HG03342 (cell line): Measurements from ENCODE around the gene GRAMD1A.
"Not testable (repeated sequence)": the region's sequence is repeated elsewhere in the genome, so short reads cannot be mapped to it uniquely, and the experiment has no call there.

Experiments
- ATAC-seq: cut with Tn5 transposase; IDR thresholded peaks from one replicate; pipeline ENCODE4 v1.9.1; 2021; ENCODE audit warnings: mild to moderate bottlenecking, moderate library complexity; ENCODE audit not compliant: unreplicated experiment

The GRAMD1A gene

GRCh38 chr19:35015954-35016351 is 15.8 kb downstream of the GRAMD1A start:
- ATAC-seq = no peak

DNA sequence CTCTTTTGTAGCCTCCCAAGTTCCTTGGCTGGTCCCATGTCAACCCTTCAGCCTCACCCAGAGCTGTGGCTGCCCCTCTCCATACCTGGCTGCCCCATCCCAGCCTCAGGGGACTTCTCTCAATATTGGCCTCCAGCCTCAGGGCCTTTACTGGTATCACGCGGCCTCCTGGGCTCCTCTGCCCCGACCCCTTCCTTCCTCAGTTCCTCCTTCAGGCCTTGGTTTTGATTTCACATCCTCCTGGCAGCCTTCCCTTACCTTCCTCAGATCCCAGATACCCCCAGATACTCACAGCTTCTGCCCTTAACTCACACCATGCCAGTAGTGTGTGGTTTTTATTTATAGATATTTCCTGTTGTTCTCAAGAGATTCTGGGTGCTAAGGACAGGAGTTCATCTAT is 17.4 kb downstream of the GRAMD1A start:
- ATAC-seq = no peak

- no peak for ATAC-seq
These were observed 18.3 kb downstream of the GRAMD1A start for GRCh38 chr19:35018379-35018778.

- no peak for ATAC-seq
These were observed 19.0 kb downstream of the GRAMD1A start for GRCh38 chr19:35019144-35019543.

DNA sequence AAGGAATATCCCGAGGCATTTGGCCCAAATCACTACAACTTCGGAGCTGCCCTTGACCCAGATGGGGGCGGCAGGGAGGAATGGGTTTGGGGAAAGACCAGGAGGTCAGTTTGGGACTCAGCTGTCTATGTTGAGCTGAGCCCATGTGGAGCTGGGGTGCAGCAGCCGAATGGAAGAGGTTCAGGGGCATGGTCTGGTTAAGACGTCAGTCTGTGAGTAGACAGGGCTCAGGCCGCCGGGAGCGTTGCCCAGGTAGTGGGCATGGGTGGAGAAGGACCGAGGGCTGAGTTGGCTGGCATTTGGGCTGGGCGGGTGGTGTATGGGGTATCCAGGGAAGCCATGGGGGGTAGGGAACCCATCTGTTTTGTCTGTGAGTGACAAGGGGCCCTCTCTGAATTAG is 20.9 kb downstream of the GRAMD1A start:
- ATAC-seq = no peak

DNA sequence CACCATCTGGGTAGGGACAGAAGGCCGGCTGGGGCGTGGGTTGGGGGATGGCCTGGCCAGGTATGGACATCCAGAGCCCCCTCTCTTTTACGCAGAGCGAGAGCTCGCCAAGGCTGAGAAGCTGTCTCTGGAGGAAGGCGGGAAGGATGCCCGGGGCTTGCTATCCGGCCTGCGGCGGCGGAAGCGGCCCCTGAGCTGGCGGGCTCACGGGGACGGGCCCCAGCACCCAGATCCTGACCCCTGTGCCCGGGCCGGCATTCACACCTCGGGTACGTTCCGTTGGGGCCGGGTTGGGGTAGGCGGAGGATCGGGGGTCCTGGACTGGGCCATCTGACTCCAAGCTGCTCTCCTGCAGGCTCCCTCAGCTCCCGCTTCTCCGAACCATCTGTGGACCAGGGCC is 21.5 kb downstream of the GRAMD1A start:
- no peak for ATAC-seq

GRCh38 chr19:35022460-35022859 is 22.3 kb downstream of the GRAMD1A start:
- ATAC-seq = no peak

- no peak for ATAC-seq
These were observed 23.3 kb downstream of the GRAMD1A start for GRCh38 chr19:35023428-35023827.

DNA sequence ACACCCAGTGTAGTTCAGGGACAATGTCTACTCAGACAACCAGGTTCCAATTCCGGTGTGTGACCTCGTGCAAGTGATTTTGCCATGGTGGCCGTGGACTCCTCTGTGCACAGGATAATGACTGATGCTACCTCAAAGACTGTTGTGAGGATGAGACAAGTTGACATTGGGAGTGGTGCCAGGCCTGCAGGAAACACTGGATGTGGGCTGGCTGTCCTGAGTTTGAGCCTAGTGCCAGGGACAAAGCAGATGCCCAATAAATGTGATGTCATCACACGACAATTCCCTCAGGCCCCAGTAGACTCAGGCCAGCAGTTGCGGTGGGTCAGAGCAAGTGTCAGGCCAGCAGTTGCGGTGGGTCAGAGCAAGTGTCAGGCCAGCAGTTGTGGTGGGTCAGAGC is 24.0 kb downstream of the GRAMD1A start:
- no peak for ATAC-seq

GRCh38 chr19:35025969-35026368 is 25.8 kb downstream of the GRAMD1A start:
- no peak for ATAC-seq

DNA sequence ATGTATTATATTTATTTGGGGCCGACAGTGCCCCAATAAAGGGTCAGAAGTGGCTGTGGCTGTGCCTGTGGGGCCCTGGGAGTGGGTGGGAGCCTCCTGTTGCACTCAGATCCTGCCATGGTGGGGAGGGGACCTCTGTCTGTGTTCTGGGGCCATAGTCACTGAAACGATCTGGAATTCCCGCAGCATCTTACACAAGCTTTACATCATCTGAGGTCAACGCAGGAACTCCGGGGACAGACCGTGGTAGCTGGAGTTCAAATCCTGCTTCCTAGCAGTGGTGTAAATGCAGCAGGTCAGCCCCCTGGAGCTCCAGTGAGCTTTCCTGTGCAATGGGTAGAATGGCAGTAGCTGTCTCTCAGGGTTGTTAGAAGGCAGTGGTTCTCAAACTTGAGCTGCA is 26.3 kb downstream of the GRAMD1A start:
- ATAC-seq = no peak

DNA sequence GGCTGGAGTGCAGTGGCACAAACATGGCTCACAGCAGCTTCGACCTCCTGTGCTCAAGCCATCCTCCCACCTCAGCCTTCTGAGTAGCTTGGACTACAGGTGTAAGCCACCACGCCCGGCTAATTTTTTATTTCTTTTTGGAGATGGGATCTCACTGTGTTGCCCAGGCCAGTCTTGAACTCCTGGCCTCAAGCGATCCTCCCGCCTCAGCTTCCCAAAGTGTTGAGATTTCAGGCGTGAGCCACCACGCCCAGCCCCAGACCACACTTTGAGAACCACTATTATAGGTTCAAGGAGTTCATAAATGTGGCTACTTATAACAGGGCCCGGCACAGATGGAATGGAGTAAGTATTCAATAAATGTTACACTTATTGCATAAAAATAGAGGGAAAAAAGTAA is 26.9 kb downstream of the GRAMD1A start:
- ATAC-seq = no peak

DNA sequence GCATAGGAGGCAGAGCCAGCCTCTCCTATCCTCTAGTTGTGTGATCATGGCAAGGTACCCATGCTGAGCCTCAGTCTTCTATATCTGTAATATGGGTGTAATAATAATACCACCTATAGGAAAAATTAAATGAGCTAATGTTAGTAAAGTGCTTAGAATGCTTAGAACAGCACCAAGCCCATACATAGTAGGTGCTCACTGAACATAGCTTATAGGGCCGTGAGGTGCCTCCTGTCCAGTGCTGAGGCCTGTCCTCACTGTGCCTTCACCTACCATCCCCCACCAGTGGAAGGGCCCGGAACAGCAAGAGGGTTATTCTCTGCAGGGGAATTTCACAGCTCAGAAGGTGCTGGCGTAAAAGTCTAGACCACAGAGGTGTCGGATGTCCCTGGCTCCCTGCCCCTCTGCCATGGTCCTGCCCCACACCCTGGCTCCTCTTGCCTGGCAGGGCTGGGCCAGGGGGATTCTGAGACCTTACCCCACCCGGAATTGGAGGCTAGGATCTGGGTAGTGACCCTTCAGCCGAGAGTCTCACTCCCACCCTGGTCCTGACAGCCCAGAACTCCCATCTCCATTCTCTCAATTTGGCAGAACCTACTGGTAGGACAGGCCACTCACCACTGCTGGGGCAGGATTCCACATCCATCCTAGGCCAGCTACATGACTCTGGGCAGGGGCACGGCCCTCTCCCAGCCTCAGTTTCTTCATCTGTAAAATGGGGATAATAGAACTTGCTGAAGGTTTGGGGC is 27.9 kb downstream of the GRAMD1A start:
- ATAC-seq = no peak

- ATAC-seq = not testable (repeated sequence)
These were observed 28.4 kb downstream of the GRAMD1A start for GRCh38 chr19:35028600-35028885.

DNA sequence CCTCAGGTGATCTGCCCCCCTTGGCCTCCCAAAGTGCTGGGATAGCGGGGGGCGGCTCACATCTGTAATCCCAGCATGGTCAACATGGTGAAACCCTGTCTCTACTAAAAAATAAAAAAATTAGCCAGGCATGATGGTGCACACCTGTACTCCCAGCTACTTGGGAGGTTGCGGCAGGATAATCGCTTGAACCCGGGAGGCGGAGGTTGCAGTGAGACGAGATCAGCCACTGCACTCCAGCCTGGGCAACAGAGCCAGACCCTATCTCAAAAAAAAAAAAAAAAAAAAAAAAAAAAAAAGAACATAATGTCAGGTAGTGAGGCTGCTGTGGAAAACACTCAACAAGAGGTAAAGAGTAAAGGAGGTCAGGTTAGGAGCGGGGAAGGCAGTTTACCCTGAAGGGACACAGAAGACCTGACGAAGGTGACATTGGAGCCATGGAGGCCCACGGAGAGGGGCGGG is 29.2 kb downstream of the GRAMD1A start:
- ATAC-seq = not testable (repeated sequence)

GRCh38 chr19:35029737-35030256 is 29.7 kb downstream of the GRAMD1A start:
- no peak for ATAC-seq

DNA sequence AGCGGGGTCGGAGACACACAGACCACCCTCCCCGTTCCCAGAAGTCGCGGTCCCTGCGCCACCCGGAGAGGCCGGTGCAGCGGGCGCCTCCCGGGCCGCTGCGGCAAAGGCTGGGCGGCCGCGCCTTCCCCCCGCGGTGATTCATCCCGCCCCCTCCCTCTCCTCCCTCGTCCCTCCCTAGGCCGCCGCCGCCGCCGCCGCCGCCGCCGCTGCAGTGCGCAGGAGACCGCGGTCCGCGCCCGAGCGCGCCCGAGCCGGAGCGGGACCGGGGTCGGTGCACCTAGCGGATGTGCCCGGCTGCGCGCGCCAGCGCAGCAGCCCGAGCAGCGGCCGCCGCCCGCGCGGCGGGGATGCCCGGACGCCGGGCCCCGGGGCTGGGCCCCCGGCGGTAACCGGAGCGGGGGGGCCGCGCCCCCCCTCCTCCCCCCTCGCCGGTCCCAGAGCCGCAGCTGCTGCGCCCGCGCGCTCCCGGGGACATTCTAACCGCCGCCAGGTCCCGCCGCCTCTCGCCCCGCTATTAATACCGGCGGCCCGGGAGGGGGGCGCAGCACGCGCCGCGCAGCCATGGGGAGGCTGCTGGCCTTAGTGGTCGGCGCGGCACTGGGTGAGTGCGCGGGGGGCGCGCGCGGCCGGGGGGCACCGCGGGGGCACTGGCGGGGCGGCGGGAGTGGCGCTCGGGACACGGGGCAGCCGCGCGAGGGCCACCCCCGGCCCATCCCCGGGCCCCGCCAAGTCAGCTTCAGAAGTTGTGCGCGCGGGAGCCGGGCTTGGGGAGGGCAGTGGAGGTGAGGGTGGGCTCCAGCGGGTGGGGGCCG is 30.3 kb downstream of the GRAMD1A start, which contains the start of gene SCN1B:
SCN1B (plus strand) TSS at position 214 of the 815 bp plus-strand sequence; CDS start at position 565, 351 bp downstream.
- no peak for ATAC-seq

DNA sequence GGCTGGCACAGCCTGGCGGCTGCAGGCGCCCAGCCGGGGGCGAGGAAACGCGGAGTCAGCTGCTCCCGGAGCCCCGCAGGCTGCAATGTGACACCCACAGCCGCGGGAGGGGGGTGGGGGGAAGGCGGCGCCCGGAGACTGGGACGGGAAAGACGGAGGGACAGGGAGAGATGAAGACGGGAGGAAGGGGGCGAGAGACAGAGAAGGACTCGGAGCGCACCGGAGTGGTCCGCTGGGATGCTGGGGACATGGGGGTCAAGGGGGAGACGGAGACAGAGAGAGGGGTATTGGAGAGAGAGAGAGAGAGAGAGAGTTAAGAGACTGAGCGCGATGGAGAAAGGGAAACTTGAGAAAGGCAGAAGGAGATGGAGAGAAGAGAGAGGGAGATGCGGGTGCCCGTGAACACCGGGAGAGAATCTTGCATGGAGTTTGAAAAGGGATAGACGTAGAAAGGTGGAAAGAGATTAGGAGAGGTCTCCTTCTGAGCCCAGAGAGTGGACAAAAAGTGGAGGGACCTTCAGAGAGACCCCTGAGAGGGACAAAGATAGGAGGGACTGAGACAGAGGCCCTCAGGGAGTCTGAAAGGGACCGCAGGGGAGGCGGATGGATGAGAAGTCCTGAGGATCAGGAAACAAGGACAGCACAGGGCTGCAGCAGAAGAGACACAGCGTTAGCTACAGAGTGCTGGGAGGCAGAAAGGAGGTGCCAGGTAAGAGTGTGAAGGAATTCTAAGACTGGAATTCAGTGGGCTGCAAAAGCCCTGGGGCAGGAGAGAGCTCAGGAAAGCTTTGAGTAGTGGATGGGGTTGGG is 31.2 kb downstream of the GRAMD1A start:
- ATAC-seq = no peak

DNA sequence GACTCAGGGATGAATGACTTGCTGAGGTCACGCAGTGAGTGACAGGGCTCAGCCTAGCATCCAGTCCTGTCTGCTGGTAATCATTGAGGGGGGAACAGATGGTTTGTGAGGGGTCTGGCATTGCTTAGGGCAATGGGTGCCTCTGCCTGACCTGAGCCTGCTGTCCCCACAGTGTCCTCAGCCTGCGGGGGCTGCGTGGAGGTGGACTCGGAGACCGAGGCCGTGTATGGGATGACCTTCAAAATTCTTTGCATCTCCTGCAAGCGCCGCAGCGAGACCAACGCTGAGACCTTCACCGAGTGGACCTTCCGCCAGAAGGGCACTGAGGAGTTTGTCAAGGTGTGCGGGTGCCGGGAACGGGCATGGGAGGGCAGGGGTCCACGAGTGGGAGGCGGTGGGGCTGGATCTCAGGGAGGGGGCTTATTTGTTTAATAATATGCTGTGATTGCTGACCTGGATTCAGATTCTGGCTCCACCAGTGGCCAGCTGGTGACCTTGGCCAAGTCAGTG is 32.3 kb downstream of the GRAMD1A start:
- no peak for ATAC-seq

- ATAC-seq = no peak
These were observed 33.2 kb downstream of the GRAMD1A start for GRCh38 chr19:35033067-35034004.
